WI38 (cell line): ENCODE data around the gene EPHA3.

Experiments used
- H3K4me3 ChIP-seq: 2 replicates; pipeline ENCODE4 v1.5.1; 2011; ENCODE audit warnings: low read depth, mild to moderate bottlenecking, control low read depth, low read length
- TF ChIP-seq, protein P1 (sequence below): IDR thresholded peaks from 2 replicates; pipeline ENCODE4 v1.5.1; 2012; ENCODE audit warnings: low read depth, mild to moderate bottlenecking, control low read depth, low read length

The EPHA3 gene

DNA sequence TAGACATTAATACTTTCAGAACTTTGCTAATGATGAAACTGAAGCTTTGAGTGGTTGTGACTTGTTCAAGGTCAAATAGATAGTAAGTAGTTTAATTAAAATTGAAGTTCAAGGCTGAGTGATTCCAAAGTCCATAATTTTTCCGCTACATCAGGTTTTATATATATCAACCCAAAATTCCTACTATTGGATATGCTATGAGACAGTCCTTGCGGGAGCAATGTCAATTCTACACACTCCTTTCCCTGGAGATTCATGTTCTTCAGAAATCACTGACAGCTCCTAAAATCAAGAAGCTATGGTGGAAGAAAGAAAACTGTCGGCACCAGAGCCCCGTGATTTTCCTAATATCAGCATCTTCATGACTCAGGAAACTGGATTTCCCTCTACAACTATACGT, 167.6 kb downstream of the EPHA3 start:
- no peak overlapping the region for H3K4me3 ChIP-seq
- TF ChIP-seq, protein P1, sequence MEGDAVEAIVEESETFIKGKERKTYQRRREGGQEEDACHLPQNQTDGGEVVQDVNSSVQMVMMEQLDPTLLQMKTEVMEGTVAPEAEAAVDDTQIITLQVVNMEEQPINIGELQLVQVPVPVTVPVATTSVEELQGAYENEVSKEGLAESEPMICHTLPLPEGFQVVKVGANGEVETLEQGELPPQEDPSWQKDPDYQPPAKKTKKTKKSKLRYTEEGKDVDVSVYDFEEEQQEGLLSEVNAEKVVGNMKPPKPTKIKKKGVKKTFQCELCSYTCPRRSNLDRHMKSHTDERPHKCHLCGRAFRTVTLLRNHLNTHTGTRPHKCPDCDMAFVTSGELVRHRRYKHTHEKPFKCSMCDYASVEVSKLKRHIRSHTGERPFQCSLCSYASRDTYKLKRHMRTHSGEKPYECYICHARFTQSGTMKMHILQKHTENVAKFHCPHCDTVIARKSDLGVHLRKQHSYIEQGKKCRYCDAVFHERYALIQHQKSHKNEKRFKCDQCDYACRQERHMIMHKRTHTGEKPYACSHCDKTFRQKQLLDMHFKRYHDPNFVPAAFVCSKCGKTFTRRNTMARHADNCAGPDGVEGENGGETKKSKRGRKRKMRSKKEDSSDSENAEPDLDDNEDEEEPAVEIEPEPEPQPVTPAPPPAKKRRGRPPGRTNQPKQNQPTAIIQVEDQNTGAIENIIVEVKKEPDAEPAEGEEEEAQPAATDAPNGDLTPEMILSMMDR: no peak

DNA sequence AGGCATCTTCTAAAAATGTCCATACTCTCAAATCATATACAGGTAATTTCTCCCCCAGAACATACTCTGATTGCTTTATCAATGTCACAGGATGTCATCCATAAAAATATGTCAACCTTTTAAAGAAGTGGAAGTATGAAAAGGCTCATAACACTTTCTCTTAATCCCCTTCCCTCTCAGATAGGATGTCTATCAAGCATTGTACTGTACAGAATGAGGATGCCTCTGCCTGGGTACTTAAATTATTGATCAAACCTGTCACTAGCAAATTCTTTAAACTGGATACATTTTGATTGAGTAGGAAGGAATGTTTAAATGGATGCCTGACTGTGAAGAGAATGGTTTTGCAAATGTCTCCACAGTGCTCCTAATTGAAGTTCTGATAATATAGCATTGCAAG, 168.7 kb downstream of the EPHA3 start:
- no peak overlapping the region for H3K4me3 ChIP-seq
- TF ChIP-seq, protein P1: no peak

DNA sequence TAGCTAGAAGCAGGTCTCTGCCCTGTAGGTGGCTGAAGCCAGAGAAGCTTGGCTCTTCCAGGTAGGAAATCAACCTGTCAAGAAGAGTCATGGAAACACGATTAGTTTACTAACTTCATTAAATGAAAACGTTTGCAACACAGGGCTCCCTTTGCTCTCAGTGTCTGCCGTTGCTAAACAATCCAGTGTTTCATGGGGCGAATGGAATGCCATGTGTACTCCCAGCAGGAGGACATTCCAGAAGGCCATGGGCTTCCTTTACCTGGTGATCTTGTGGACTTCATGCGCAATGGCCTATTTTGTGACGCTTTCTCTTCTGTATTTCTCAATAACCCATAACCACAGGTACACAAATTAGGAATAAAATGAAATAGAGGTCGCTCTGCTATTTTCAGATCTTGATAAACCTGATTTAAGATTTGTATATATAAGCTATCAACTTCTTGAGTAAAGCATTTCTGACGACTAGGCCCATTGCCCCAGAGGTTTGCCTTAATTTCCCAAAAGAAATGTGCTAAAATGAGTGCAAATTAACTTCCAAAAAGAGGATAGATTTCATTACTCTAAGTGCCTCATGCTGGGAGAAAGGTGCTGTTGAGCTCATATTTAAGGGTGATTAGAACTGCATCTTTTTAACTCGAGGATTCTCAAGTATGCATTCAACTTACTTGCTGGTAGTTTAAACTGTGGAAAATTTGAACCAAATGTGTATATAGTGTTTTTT, 171.0 kb downstream of the EPHA3 start:
- no peak overlapping the region for H3K4me3 ChIP-seq
- TF ChIP-seq, protein P1: no peak

DNA sequence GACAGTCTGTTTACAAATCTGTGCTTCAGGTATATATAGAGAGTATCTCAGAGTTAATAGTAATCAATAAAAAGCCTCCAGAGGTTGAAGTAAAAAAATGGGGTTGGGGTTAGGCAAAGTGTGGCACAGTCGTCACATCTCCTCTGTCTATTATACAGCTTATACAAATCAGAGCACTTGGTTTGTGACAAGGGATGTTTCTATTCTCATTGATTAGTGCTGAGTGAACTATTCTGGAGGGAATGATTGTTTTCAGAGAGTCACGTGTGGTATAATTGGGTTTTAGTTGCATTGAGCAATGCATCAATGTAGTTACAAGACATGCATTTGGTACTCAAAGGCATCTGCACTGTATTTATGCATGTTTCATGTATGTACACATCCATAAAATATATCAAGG, 172.9 kb downstream of the EPHA3 start:
- TF ChIP-seq, protein P1: no peak
- no peak overlapping the region for H3K4me3 ChIP-seq

DNA sequence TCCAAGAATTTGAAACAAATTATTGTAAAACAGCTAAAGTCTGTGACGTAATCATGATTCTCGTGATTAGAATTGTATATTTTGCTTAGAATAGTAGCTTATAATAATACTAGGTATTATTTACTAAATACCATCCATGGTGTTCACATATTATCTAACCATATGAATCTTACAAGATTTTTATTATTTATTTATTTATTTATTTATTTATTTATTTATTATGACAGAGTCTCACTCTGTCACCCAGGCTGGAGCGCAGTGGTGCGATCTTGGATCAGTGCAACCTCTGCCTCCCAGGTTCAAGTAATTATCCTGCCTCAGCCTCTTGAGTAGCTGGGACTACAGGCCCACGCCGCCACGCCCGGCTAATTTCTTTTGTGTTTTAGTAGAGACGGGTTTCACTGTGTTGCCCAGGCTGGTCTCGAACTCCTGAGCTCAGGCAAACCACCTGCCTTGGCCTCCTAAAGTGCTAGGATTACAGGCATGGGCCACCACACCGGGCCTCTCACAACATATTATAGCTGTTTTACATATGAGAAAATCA, 173.5 kb downstream of the EPHA3 start:
- H3K4me3 ChIP-seq: no peak overlapping the region
- TF ChIP-seq, protein P1: no peak

DNA sequence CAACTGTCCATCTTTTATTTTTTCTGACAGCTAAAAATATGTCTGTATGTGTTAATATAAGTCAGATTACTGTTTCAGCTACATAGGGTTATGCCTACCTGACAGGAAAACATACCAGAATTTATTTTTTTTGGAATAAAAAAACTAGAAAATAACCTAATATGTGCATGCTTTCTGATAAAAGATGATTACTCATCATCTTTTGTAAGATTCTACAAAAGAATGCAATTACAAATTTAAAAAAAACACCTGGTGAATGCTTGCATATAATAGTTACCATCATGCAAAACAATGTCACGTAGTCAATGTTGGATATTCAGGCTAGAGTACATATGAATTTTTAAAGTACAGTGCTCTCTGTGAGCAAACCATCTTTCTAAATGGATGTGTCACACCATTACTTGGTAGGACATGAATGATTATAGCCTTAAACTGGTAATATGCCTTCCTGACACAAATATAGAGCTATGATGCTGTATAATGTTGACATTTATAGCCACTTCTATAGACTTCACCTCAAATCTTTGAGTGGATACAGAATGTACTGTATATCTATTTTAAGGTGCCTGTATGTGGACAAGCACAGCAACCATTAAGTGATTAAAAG, 180.6 kb downstream of the EPHA3 start:
- TF ChIP-seq, protein P1: no peak

DNA sequence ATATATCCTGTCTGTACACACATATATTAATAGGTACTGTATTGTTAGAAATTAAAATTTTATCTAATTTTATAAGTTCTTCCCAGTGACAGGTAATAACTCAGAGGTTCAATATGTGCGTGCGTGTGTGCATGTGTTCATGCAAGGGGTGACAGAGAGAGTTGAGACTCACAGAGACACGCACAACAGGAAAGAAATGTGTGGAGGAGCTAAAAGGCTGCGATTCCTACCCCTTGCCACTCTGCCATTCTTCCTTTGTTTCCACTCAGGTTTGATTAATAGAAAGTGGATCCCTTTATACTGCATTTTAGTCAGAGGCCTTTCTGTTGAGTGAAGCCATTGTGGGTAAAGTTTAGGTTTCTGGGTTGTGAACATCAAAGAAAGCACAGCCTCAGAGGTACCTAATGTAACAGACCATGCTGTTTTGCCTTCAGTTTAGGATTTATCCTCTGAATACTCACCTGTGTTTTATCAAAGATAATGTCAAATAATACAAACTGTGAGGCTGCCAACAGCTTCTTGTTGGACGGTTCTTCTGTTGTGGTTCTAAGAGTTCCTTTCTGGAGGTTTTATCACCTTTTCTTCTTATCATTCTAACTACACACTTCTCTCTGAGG, 182.3 kb downstream of the EPHA3 start:
- TF ChIP-seq, protein P1: no peak

More for the DNA sequence above, 180.6 kb downstream of the EPHA3 start:
- no peak overlapping the region for H3K4me3 ChIP-seq

More for the DNA sequence above, 182.3 kb downstream of the EPHA3 start:
- no peak overlapping the region for H3K4me3 ChIP-seq
